NCI-H2029 (cell line): ENCODE results near the gene SYMPK.
"Not testable (repeated sequence)": the region's sequence is repeated elsewhere in the genome, so short reads cannot be mapped to it uniquely, and the experiment has no call there.

ENCODE experiments used
- DNase-seq: peaks from one replicate; lab custom pipeline; 2025; lab: John Stamatoyannopoulos, UW

Gene SYMPK

GRCh38 chr19:45804140-45804958 is 58.6 kb downstream of the SYMPK start:
- no peak for DNase-seq

GRCh38 chr19:45801603-45802175 is 61.3 kb downstream of the SYMPK start:
- no peak for DNase-seq

- no peak for DNase-seq
These were observed 62.8 kb downstream of the SYMPK start for GRCh38 chr19:45800070-45800553.

- not testable (repeated sequence) for DNase-seq
These were observed 63.4 kb downstream of the SYMPK start for GRCh38 chr19:45799541-45799940.

GRCh38 chr19:45798995-45799517 is 63.9 kb downstream of the SYMPK start:
- DNase-seq: peak; percentile 42

GRCh38 chr19:45794627-45795026 is 68.3 kb downstream of the SYMPK start:
- DNase-seq: no peak

GRCh38 chr19:45793876-45794275 is 69.1 kb downstream of the SYMPK start:
- DNase-seq: no peak

GRCh38 chr19:45793178-45793564 is 69.8 kb downstream of the SYMPK start:
- DNase-seq: no peak

GRCh38 chr19:45792470-45793177 is 70.3 kb downstream of the SYMPK start, which contains the start of gene DMWD:
Gene DMWD, minus strand, starts transcription at chr19:45792845. Its CDS starts 89 bp downstream, at chr19:45792756.
- peak; percentile 97 for DNase-seq

- no peak for DNase-seq
These were observed 71.0 kb downstream of the SYMPK start for GRCh38 chr19:45791744-45792469.

GRCh38 chr19:45790942-45791341 is 72.0 kb downstream of the SYMPK start:
- DNase-seq: no peak

GRCh38 chr19:45789035-45789786 is 73.7 kb downstream of the SYMPK start:
- no peak for DNase-seq

GRCh38 chr19:45786533-45786894 is 76.4 kb downstream of the SYMPK start:
- no peak for DNase-seq

- no peak for DNase-seq
These were observed 77.0 kb downstream of the SYMPK start for GRCh38 chr19:45785781-45786532.

GRCh38 chr19:45785097-45785496 is 77.8 kb downstream of the SYMPK start:
- DNase-seq: no peak

- DNase-seq: no peak
These were observed 78.9 kb downstream of the SYMPK start for GRCh38 chr19:45784096-45784495.

- no peak for DNase-seq
These were observed 79.8 kb downstream of the SYMPK start for GRCh38 chr19:45782820-45783785.

- no peak for DNase-seq
These were observed 80.7 kb downstream of the SYMPK start, which contains the start of gene DMPK for GRCh38 chr19:45782162-45782691. Gene DMPK, minus strand, starts transcription at chr19:45782490. Its CDS starts 138 bp downstream, at chr19:45782352.
